NCI-H2029 (cell line): Measurements from ENCODE around the gene MACF1.
"Not testable (repeated sequence)": the region's sequence is repeated elsewhere in the genome, so short reads cannot be mapped to it uniquely, and the experiment has no call there.

Experiments used
- DNase-seq: peaks from one replicate; lab custom pipeline; 2025; lab: John Stamatoyannopoulos, UW

MACF1 gene, protein sequence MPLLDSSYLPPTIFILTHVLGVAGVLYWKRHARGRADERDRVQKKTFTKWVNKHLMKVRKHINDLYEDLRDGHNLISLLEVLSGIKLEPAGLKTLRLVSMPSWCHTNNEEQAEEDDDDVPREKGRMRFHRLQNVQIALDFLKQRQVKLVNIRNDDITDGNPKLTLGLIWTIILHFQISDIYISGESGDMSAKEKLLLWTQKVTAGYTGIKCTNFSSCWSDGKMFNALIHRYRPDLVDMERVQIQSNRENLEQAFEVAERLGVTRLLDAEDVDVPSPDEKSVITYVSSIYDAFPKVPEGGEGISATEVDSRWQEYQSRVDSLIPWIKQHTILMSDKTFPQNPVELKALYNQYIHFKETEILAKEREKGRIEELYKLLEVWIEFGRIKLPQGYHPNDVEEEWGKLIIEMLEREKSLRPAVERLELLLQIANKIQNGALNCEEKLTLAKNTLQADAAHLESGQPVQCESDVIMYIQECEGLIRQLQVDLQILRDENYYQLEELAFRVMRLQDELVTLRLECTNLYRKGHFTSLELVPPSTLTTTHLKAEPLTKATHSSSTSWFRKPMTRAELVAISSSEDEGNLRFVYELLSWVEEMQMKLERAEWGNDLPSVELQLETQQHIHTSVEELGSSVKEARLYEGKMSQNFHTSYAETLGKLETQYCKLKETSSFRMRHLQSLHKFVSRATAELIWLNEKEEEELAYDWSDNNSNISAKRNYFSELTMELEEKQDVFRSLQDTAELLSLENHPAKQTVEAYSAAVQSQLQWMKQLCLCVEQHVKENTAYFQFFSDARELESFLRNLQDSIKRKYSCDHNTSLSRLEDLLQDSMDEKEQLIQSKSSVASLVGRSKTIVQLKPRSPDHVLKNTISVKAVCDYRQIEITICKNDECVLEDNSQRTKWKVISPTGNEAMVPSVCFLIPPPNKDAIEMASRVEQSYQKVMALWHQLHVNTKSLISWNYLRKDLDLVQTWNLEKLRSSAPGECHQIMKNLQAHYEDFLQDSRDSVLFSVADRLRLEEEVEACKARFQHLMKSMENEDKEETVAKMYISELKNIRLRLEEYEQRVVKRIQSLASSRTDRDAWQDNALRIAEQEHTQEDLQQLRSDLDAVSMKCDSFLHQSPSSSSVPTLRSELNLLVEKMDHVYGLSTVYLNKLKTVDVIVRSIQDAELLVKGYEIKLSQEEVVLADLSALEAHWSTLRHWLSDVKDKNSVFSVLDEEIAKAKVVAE (N-terminal part only)

DNA sequence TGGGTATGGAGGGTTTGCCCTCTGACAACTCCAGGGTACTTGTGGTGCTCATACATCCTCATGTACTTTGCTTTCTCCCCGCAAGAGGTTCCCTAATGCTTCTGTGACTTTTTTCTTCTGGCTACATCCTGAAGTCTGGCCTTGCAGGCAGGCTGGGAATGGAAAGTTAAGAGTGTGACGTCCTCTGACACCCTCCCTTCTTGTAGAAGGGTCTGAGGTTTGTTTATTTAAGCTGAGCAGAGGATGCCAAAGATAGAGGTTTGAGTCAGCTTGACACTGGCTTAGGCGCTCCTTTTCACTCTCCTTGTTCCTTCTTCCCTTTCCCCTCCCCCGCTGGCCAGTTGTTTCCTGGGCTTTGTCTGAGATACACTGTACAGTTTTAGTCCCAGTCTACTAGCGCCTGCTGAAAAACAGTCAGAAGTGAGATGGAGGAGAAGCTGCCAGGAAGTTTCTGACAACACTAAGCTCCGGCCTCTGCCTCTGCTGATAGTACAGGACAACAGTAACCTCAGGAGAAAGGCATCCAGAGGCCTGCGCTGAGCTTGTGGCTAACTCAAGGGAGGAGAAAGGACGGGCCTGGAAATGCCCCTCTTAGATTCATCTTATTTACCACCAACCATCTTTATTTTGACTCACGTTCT lies at the start of gene MACF1:
MACF1 (plus strand) TSS at position 255 of the 641 bp plus-strand sequence; CDS start at position 583, 328 bp downstream.
- DNase-seq = peak; percentile 91

DNA sequence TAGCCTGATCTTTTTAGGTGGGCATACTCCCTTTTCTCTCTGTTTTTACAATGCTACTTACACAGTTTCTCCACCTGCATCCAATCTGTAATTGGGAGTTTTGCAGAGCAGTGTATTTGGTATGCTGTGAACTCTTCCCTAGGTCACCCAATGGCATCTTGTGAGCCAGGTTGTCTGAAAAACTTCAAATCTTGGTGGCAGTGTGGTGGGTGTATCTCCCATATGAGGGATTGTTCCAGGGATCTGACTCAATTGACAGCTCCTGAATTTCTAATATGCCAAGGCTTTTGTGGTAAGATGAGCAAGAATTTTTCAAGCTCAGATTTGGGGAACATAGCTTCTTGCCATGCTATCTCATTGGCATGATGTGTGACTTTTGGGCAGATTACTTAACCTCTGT lies 47.2 kb upstream of the MACF1 start:
- DNase-seq = no peak

DNA sequence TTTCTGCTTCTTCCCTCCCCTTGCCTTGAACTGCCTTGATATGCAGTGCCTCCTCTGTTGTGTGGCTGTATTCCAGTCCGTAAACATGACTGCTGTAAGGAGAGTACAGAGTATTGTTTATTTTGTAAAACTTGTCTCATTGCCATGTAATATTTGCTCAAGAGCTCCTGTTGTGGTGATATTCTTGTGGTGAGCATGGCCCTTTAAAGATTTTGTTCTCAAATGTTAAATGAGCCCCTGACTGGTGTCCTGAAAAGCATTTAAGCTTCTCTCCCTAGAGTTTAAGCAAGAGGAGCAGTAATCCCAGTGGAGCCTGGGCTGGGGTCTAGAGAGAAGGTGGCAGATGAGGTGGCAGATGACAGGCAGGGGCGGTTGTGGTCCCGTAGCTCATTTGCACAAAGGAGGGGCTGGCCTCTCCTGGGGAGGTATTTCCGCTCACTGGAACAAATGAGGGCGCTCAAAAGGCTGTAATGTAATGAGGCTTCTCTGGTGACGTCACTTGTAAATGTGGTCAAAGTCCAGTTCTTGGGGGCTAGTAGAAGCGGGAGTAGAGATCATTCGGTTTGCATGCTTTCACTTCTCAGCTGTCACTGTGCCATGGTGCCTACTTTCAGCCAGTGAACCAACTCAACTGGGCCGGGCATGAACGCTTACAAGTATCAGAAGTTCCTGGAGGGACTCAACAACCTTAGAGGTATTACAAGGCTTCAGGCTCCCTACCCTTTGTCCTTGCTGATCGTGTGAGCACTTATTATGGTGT lies 46.0 kb upstream of the MACF1 start:
- peak; percentile 100 for DNase-seq

DNA sequence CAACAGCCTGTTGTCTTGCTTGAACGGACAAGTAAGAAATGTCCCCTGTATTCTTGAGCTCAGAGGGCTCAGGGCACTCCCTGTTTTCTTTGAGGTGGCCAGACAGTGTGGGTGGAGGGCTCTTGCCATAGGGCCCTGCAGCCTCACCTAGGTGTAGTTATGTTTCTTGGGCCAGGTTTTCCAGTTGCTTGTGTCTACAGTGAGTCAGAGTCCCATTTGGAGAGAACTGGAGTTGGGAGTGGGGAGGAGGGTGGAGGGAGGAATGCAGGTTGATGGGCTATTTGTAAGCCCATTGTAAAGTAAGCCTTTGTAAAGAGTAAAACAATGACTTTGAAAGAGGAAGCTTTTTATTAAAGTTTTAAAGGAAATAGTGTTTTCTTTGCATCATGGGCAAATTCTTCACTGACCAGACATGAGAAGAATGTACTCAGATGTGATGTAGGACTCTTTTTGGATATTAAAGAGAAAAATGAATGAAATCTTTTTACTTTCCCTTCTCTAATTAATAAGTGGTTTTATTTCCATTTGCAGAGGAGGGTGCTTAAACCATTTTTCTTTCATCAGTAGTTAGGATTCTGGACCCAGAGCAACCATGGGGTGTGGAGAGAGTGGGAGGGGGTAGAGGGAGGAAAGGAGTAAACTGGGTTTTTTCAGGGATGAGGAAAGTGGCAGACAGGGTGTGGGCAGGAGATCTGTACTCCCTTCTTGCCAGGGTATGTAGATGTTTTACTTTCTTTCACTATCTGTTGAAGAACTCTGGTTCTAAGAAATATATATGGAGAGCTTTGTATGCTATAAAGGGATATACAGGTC lies 45.1 kb upstream of the MACF1 start:
- DNase-seq = peak; percentile 88

- no peak for DNase-seq
These were observed 43.8 kb upstream of the MACF1 start for GRCh38 chr1:39160703-39161102.

DNA sequence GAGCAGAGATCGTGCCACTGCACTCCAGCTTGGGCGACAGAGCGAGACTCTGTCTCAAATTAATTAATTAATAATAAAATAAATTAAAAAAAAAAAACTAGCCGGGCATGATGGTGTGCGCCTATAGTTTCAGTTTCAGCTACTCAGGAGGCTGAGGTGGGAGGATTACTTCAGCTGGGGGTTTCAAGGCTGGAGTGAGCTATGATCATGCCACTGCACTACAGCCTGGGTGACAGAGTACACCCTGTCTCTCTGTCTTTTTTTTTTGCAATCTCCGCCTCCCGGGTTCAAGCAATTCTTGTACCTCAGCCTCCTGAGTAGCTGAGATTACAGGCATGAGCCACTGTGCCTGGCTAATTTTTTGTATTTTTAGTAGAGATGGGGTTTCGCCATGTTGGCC lies 42.7 kb upstream of the MACF1 start:
- DNase-seq = not testable (repeated sequence)

DNA sequence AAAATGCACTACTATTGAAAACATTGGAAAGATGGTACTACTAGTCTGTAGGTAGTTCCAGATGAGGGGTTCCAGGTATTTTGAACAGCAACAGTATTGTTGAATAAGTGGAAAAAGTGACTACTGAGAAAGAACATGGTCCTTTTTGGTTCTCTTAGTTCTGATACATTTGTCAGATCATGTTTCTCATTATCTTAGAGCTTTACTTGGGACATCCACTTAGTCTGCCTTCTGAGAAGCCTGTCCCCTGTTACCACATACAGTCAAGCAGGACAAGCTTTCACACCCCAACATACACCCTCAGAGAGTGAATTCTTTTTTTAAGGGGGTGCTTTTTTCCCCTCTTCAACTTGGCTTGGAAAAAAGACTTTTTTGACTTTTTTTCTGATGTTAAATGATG lies 41.0 kb upstream of the MACF1 start:
- DNase-seq = no peak

GRCh38 chr1:39164256-39164655 lies 40.2 kb upstream of the MACF1 start:
- no peak for DNase-seq

DNA sequence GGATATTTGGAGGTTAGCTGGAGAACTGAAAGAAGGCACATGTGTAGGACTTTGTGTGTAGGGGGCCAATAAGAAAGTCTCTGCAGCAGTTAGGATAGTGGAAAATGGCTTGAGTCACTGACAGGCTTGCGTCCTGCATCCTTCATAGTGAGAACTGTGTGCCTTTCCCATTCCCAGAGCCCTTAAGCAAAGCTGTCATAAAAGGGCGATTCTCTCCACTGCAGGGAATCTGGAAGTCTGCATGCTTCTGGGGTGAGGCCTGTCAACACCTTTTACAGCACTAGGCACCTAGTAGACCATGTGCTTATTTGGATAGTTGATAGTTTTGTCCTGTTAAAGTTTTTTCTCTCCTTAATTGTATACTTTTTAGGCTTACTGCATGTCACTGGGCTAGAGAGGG lies 39.4 kb upstream of the MACF1 start:
- no peak for DNase-seq

GRCh38 chr1:39165488-39165887 lies 39.0 kb upstream of the MACF1 start:
- DNase-seq = no peak

DNA sequence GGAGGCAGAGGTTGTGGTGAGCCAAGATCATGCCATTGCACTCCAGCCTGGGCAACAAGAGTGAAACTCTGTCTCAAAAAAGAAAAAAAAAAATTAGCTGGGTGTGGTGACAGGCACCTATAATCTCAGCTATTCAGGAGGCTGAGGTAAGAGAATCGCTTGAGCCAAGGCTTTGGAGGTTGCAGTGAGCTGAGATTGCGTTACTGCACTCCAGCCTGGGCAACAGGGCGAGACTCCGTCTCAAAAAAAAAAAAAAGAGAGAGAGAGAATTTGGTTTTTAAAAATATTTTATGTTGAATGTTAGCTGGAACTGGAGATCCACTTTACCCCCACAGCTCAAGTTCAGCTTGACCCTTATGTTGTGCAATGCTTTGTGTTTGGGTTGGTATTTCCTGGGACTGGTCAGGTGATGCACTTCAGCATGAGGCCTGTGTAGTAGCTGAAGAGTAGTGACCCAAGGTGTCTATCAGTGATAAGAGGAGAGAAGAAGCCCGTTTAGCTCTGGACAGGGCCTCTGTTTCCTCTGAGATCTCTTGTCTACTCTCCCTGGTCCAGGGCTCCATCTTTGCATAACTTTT lies 36.8 kb upstream of the MACF1 start:
- DNase-seq = peak; percentile 98

- no peak for DNase-seq
These were observed 36.0 kb upstream of the MACF1 start for GRCh38 chr1:39168301-39169080.

DNA sequence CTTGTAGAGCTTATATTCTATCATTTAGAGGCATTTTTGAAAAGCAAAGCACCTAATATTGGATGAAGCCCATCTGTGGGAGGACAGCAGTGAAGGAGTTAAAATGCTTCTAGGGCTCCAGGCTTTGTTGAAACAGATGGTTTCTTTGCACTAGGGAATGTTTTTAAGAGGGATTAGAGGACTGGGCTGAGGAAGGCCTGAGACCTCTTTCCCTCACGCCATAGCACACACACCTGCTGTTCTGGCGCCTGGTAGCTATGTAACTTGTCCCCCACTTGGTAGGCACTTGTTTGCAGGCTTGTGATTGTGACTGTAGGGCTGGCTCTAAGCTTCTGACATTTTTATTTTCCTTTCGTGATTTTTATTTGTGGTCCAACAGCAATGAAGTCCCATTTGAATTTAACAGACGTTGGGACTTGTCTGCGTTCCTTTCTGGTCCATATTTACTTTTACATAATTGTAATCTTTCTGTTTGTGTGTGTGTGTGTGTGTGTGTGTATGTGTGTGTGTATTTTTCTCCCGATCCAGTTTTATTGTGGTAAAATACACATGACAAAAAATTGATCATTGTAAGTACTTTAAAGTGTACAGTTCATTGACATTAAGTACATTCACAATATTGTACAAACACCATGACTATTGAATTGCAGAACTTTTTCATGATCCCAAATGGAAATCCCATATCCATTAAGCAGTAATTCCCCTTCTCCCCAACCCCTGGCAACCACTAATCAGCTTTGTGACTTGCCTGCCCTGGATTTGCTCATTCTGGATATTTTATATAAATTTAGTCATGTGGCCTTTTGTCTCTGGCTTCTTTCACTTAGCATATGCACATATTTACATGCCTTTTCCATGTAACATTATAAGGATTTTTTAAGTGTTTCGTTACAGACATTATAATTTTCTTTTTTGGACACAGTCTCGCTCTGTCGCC lies 33.5 kb upstream of the MACF1 start:
- DNase-seq = peak; percentile 100

- DNase-seq = no peak
These were observed 31.1 kb upstream of the MACF1 start for GRCh38 chr1:39173119-39173994.

DNA sequence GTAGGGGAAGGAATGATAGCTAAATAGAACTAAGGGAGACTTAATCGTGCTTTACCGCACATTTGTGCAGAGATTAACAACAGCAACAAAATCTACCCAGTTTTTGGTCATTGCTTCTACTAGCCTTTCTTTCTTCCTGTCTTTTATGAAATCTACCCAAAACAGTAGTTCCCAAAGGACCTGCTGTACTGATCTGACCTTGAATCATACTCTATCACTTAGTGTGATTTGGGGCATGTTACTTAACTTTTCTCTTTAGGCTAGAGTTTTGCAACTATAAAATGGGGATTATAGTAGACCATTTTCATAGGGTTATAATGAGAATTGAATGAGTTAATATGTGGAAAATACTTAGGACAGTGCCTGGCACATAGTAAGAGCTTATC lies 30.5 kb upstream of the MACF1 start:
- no peak for DNase-seq

- DNase-seq = no peak
These were observed 30.0 kb upstream of the MACF1 start for GRCh38 chr1:39174390-39175081.
